Rectal smooth muscle tissue (tissue), 1 donor: Measurements from ENCODE around the gene SLC25A27.
A peak's percentile ranks its signal among the peaks of the same experiment; 100 is the strongest.
"Not testable (repeated sequence)": the region's sequence is repeated elsewhere in the genome, so short reads cannot be mapped to it uniquely, and the experiment has no call there.

Experiments
- H3K27ac ChIP-seq: one replicate; pipeline ENCODE4 v1.7.0; 2013; ENCODE audit warnings: low read depth, low read length, inconsistent platforms
- H3K27me3 ChIP-seq: one replicate; pipeline ENCODE4 v1.7.0; 2013; ENCODE audit warnings: low read length; ENCODE audit not compliant: control insufficient read depth, insufficient read depth
- H3K36me3 ChIP-seq: one replicate; pipeline ENCODE4 v1.7.0; 2013; ENCODE audit warnings: low read length; ENCODE audit not compliant: control insufficient read depth, insufficient read depth
- H3K4me1 ChIP-seq: one replicate; pipeline ENCODE4 v1.7.0; 2013; ENCODE audit warnings: low read length; ENCODE audit not compliant: control insufficient read depth, insufficient read depth
- H3K4me3 ChIP-seq: one replicate; pipeline ENCODE4 v1.7.0; 2013; ENCODE audit warnings: low read length
- H3K9ac ChIP-seq: one replicate; pipeline ENCODE4 v1.7.0; 2013; ENCODE audit warnings: low read length

SLC25A27 gene

GRCh38 chr6:46635462-46635861, 17.3 kb upstream of the SLC25A27 start:
- no peaks in the 10 kb centered on the region for H3K27me3 ChIP-seq
- H3K4me3 ChIP-seq, result no peak overlapping the region
- no peaks in the 10 kb centered on the region for H3K36me3 ChIP-seq
- no peaks in the 10 kb centered on the region for H3K4me1 ChIP-seq
- H3K9ac ChIP-seq, result no peak overlapping the region
- no peak overlapping the region for H3K27ac ChIP-seq

GRCh38 chr6:46637145-46637544, 15.6 kb upstream of the SLC25A27 start:
- Histone ChIP-seq H3K4me3 (no peak overlapping the region), H3K27ac (no peak overlapping the region), H3K36me3 (no peaks in the 10 kb centered on the region), H3K9ac (no peak overlapping the region), H3K27me3 (no peaks in the 10 kb centered on the region), H3K4me1 (no peaks in the 10 kb centered on the region)

DNA sequence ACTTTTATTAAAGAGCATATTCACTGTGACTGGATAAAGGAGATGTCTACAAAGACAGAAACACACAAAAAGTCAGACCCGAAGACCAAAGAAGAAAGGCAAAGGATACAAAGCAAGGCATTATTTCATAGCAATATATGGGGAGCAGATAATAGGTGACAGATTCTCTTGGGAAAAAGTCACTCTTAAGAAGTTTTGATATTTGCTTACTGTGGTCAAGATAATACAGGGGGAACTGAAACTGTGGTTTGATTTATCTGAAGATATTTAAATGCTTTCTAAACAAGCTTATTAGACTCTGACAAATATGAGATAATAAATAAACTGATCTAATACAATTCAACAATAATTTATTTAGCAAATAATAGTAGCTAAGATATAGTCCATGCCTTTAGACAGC, 14.8 kb upstream of the SLC25A27 start:
- Histone ChIP-seq H3K36me3 (no peaks in the 10 kb centered on the region), H3K4me3 (no peak overlapping the region), H3K27me3 (no peaks in the 10 kb centered on the region), H3K4me1 (no peaks in the 10 kb centered on the region), H3K9ac (no peak overlapping the region), H3K27ac (no peak overlapping the region)

- Histone ChIP-seq H3K27me3 (no peaks in the 10 kb centered on the region), H3K36me3 (no peaks in the 10 kb centered on the region), H3K4me3 (no peak overlapping the region), H3K4me1 (no peaks in the 10 kb centered on the region), H3K27ac (no peak overlapping the region), H3K9ac (no peak overlapping the region)
Observed at GRCh38 chr6:46638650-46639049, 14.1 kb upstream of the SLC25A27 start.

GRCh38 chr6:46642928-46643751, 9.6 kb upstream of the SLC25A27 start:
- Histone ChIP-seq H3K9ac (no peak overlapping the region), H3K4me3 (no peak overlapping the region), H3K4me1 (no peaks in the 10 kb centered on the region), H3K27ac (no peak overlapping the region), H3K27me3 (no peaks in the 10 kb centered on the region), H3K36me3 (no peaks in the 10 kb centered on the region)

- H3K27ac ChIP-seq, result no peak overlapping the region
- no peaks in the 10 kb centered on the region for H3K4me1 ChIP-seq
- no peak overlapping the region for H3K4me3 ChIP-seq
- no peaks in the 10 kb centered on the region for H3K27me3 ChIP-seq
- H3K9ac ChIP-seq, result no peak overlapping the region
- H3K36me3 ChIP-seq, result no peaks in the 10 kb centered on the region
Observed at GRCh38 chr6:46645265-46645664, 7.5 kb upstream of the SLC25A27 start.

- H3K4me3 ChIP-seq, H3K27ac ChIP-seq, H3K27me3 ChIP-seq, H3K36me3 ChIP-seq, H3K9ac ChIP-seq, H3K4me1 ChIP-seq: not testable (repeated sequence)
Observed at GRCh38 chr6:46648108-46648507, 4.7 kb upstream of the SLC25A27 start.

- Histone ChIP-seq H3K36me3 (no peaks in the 10 kb centered on the region), H3K27ac (no peak overlapping the region), H3K9ac (no peak overlapping the region), H3K4me1 (peaks cover 2% of the 10 kb centered on the region), H3K27me3 (no peaks in the 10 kb centered on the region), H3K4me3 (no peak overlapping the region)
Observed at GRCh38 chr6:46648869-46649492, 3.8 kb upstream of the SLC25A27 start.

DNA sequence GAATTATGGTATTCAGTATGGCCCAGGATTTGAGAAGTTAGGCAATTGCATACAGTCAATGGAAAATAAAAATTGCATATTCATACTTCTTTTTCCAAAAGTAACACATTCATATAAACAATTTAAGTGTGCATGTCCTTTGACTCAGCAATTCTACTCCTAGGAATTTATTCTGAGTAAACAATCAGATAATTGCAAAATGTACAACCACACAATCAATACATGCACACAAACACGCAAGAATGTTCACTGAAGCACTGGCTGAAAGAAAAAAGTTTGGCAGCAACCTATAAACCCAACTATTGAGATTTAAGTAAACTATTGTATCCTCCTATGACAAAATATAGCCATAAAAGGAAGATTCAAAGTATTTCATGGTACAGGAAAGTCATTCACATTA, 1.8 kb upstream of the SLC25A27 start:
- Histone ChIP-seq H3K27me3 (no peaks in the 10 kb centered on the region), H3K4me3 (peak overlapping the region; percentile 19), H3K36me3 (no peaks in the 10 kb centered on the region), H3K9ac (no peak overlapping the region), H3K4me1 (peaks cover 2% of the 10 kb centered on the region), H3K27ac (no peak overlapping the region)

DNA sequence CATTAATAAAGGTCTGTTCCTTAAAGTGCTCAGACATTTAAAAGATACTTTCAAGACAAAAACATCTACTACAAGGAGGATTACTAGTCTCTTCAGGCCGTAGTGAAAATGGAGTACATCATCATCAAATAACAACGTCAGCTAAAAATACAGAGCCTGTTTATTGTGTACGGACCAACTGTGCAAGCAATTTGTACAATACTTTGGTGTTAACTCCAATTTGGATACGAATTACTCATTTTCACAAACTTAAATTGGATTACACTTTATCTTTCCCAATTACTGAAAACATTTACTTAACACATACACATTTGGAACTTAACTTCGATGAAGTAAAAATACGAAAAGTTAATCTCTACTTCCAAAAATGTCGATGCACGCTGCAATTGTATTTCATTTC, 959 bp upstream of the SLC25A27 start:
- H3K9ac ChIP-seq, result no peak overlapping the region
- peaks cover 2% of the 10 kb centered on the region for H3K4me1 ChIP-seq
- no peaks in the 10 kb centered on the region for H3K36me3 ChIP-seq
- no peaks in the 10 kb centered on the region for H3K27me3 ChIP-seq
- H3K4me3 ChIP-seq, result peak overlapping the region; percentile 98
- H3K27ac ChIP-seq, result no peak overlapping the region

- H3K27me3 ChIP-seq, result no peaks in the 10 kb centered on the region
- H3K36me3 ChIP-seq, result no peaks in the 10 kb centered on the region
- peak overlapping the region; percentile 98 for H3K4me3 ChIP-seq
- peaks cover 2% of the 10 kb centered on the region for H3K4me1 ChIP-seq
- no peak overlapping the region for H3K9ac ChIP-seq
- H3K27ac ChIP-seq, result no peak overlapping the region
Observed at GRCh38 chr6:46652232-46652602, 558 bp upstream of the SLC25A27 start.

- Histone ChIP-seq H3K27ac (peak overlapping the region; percentile 85), H3K4me1 (peaks cover 2% of the 10 kb centered on the region), H3K9ac (peak overlapping the region; percentile 57), H3K36me3 (no peaks in the 10 kb centered on the region), H3K27me3 (no peaks in the 10 kb centered on the region), H3K4me3 (peak overlapping the region; percentile 98)
Observed at GRCh38 chr6:46653439-46654195, 842 bp downstream of the SLC25A27 start.
